Progenitor cell of endocrine pancreas (in vitro differentiated cells): ENCODE results near the gene RACK1. TPM values are rescaled to one million over a fixed set of nuclear protein-coding genes. Genes with fewer than 3 reads are reported as not detected.
"Not testable (repeated sequence)": the region's sequence is repeated elsewhere in the genome, so short reads cannot be mapped to it uniquely, and the experiment has no call there.

ENCODE experiments used
- DNase-seq: peaks from one replicate; pipeline ENCODE4 v3.0.0; 2021; ENCODE audit warnings: low spot score; ENCODE audit not compliant: unreplicated experiment
- H3K27ac Mint-ChIP-seq: 2 replicates; pipeline ENCODE4 v1.8.0; 2021; ENCODE audit warnings: mild to moderate bottlenecking, moderate library complexity, mixed read lengths
- H3K27me3 Mint-ChIP-seq: 2 replicates; pipeline ENCODE4 v1.8.0; 2021; ENCODE audit warnings: mixed read lengths
- H3K36me3 Mint-ChIP-seq: 2 replicates; pipeline ENCODE4 v1.8.0; 2022; ENCODE audit warnings: mixed read lengths; ENCODE audit not compliant: insufficient read depth
- H3K4me1 Mint-ChIP-seq: 2 replicates; pipeline ENCODE4 v1.8.0; 2021; ENCODE audit warnings: low read depth, mixed read lengths
- H3K4me3 Mint-ChIP-seq: 2 replicates; pipeline ENCODE4 v1.8.0; 2021; ENCODE audit warnings: low read depth, mild to moderate bottlenecking, moderate library complexity, mixed read lengths
- H3K9me3 Mint-ChIP-seq: 2 replicates; pipeline ENCODE4 v1.8.0; 2021; ENCODE audit warnings: low read depth, mixed read lengths
- CTCF ChIP-seq: fragments of 200-600 bp; sonication (generic); IDR thresholded peaks from one replicate; pipeline ENCODE4 v1.5.0; 2021; ENCODE audit warnings: antibody characterized with exemption, mild to moderate bottlenecking; ENCODE audit not compliant: unreplicated experiment
- total RNA-seq: library from RNA; stranded (reverse); gene quantifications from 2 replicates; pipeline ENCODE4 v1.2.1, GENCODE V29; 2021

The RACK1 gene
- total RNA-seq, 1 donor from 2014 or later, result 1,855 TPM

GRCh38 chr5:181212080-181212479, 31.6 kb downstream of the RACK1 start:
- Mint-ChIP-seq H3K36me3 (no peaks in the 10 kb centered on the region), H3K27ac (no peak overlapping the region), H3K4me1 (peaks cover 4% of the 10 kb centered on the region), H3K27me3 (peaks cover 52% of the 10 kb centered on the region), H3K9me3 (no peaks in the 10 kb centered on the region), H3K4me3 (no peak overlapping the region)
- no peak for TF ChIP-seq CTCF
- no peak for DNase-seq

- no peak for TF ChIP-seq CTCF
- DNase-seq, result no peak
- H3K4me3 Mint-ChIP-seq, result no peak overlapping the region
- H3K4me1 Mint-ChIP-seq, result peaks cover 6% of the 10 kb centered on the region
- peaks cover 53% of the 10 kb centered on the region for H3K27me3 Mint-ChIP-seq
- no peak overlapping the region for H3K27ac Mint-ChIP-seq
- no peaks in the 10 kb centered on the region for H3K36me3 Mint-ChIP-seq
- no peaks in the 10 kb centered on the region for H3K9me3 Mint-ChIP-seq
Observed at GRCh38 chr5:181211208-181211607, 32.5 kb downstream of the RACK1 start.

DNA sequence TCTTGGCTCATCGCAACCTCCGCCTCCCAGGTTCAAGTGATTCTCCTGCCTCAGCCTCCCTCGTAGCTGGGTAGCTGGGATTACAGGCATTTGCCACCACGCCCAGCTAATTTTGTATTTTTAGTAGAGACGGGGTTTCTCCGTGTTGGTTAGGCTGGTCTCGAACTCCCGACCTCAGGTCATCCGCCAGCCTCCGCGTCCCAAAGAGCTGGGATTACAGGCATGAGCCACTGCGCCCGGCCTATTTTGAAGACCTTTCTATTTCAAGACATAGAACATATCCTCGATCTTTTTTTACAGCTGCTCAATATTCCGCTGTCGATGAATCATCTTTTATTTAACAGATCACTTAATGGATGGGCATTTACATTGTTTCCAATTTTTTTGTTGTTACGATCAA, 33.0 kb downstream of the RACK1 start:
- H3K36me3 Mint-ChIP-seq, H3K4me3 Mint-ChIP-seq, H3K9me3 Mint-ChIP-seq, H3K27ac Mint-ChIP-seq, DNase-seq: not testable (repeated sequence)
- Mint-ChIP-seq H3K27me3 (peaks cover 56% of the 10 kb centered on the region), H3K4me1 (peaks cover 11% of the 10 kb centered on the region)

DNA sequence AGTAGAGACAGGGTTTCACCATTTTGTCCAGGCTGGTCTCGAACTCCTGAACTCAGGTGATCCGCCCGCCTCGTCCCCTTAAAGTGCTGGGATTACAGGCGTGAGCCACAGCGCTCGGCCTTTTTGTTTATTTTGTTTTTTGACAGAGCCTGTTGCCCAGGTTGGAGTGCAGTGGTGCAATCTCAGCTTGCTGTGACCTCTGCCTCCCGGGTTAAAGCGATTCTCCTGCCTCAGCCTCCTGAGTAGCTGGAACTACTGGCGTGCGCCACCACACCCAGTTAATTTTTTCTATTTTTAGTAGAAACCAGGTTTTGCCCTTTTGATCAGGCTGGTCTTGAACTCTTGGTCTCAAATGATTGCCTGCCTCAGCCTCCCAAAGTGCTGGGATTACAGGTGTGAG, 33.6 kb downstream of the RACK1 start:
- Mint-ChIP-seq H3K4me1 (peaks cover 13% of the 10 kb centered on the region), H3K27me3 (peaks cover 60% of the 10 kb centered on the region)
- not testable (repeated sequence) for H3K27ac Mint-ChIP-seq, H3K36me3 Mint-ChIP-seq, H3K4me3 Mint-ChIP-seq, H3K9me3 Mint-ChIP-seq, DNase-seq

DNA sequence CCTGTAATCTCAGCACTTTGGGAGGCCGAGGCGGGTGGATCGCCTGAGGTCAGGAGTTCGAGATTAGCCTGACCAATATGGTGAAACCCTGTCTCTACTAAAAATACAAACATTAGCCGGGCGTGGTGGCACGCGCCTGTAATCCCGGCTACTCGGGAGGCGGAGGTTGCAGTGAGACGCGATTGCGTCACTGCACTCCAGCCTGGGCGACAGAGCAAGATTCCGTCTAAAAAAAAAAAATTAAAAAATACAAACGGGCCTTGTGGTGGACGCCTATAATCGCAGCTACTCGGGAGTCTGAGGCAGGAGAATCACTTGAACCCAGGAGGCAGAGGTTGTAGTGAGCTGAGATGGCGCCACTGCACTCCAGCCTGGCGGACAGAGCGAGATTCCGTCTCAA, 34.7 kb downstream of the RACK1 start:
- Mint-ChIP-seq H3K27me3 (peaks cover 60% of the 10 kb centered on the region), H3K4me1 (peaks cover 15% of the 10 kb centered on the region)
- H3K27ac Mint-ChIP-seq, H3K9me3 Mint-ChIP-seq, H3K4me3 Mint-ChIP-seq, H3K36me3 Mint-ChIP-seq, DNase-seq: not testable (repeated sequence)

DNA sequence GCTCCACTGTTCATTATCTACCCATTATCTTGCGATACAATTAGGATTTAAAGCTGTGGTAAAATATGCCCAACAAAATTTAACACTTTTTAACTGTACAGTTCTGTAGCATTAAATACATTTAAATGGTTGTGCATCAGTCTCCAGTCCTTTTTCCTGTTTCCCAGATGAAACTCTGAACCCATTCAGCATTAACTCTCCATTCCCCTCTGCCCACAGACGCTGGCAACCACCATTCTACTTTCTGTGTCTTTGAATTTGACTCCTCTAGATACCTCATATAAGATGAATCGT, 35.8 kb downstream of the RACK1 start:
- no peak for DNase-seq
- Mint-ChIP-seq H3K27me3 (peaks cover 61% of the 10 kb centered on the region), H3K27ac (peak overlapping the region; percentile 99), H3K4me3 (peak overlapping the region; percentile 80), H3K9me3 (no peaks in the 10 kb centered on the region), H3K36me3 (no peaks in the 10 kb centered on the region), H3K4me1 (peaks cover 15% of the 10 kb centered on the region)
- TF ChIP-seq CTCF, result no peak

DNA sequence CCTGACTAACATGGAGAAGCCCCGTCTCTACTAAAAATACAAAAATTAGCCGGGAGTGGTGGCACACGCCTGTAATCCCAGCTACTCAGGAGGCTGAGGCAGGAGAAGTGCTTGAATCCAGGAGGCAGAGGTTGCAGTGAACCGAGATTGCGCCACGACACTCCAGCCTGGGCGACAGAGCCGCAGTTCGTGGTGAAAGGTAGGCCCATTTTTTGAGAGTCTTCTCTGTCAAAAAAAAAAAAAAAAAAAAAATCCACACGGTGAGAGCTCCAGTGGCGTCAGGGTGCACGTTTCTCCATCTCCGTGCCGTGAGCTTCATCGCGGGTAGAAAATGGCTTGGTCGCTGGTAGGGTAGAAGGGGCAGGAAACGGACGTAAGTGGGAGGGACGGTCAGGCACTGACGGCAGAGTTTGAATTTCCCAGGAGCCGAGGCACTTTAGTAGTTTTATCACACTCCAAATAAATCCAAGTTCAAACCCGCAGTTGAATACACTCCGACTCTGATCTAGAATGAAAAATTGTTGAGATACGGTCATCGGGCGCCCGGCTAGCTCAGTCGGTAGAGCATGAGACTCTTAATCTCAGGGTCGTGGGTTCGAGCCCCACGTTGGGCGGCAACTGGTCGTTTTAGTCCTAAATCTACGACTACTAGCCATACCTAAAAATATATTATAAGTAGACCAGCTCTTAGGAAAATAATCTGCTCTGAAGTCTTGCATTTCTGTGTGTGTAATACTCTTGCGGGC, 36.3 kb downstream of the RACK1 start:
- Mint-ChIP-seq H3K9me3 (no peaks in the 10 kb centered on the region), H3K27ac (peak overlapping the region; percentile 99), H3K36me3 (no peaks in the 10 kb centered on the region), H3K4me3 (peak overlapping the region; percentile 80), H3K4me1 (peaks cover 15% of the 10 kb centered on the region), H3K27me3 (peaks cover 61% of the 10 kb centered on the region)
- TF ChIP-seq CTCF, result no peak
- no peak for DNase-seq
